HG03097 (cell line): ENCODE measurements around the gene ZBTB33.

Source experiments
- ATAC-seq: cut with Tn5 transposase; IDR thresholded peaks from one replicate; pipeline ENCODE4 v1.9.1; 2021; ENCODE audit not compliant: unreplicated experiment, low FRiP score

ZBTB33 gene

GRCh38 chrX:120262859-120263708, 12.5 kb downstream of the ZBTB33 start:
- no peak for ATAC-seq

GRCh38 chrX:120264341-120264740, 13.7 kb downstream of the ZBTB33 start:
- no peak for ATAC-seq

GRCh38 chrX:120269373-120270035, 18.9 kb downstream of the ZBTB33 start:
- no peak for ATAC-seq

- no peak for ATAC-seq
Measured at GRCh38 chrX:120270567-120270966, 20.0 kb downstream of the ZBTB33 start.

GRCh38 chrX:120271218-120271617, 20.6 kb downstream of the ZBTB33 start:
- ATAC-seq = no peak

GRCh38 chrX:120274145-120274544, 23.5 kb downstream of the ZBTB33 start:
- ATAC-seq = no peak

- ATAC-seq = no peak
Measured at GRCh38 chrX:120274958-120275357, 24.3 kb downstream of the ZBTB33 start.

GRCh38 chrX:120281021-120281624, 30.5 kb downstream of the ZBTB33 start:
- ATAC-seq = no peak

- ATAC-seq = no peak
Measured at GRCh38 chrX:120281761-120282160, 31.1 kb downstream of the ZBTB33 start.

GRCh38 chrX:120282697-120283096, 32.1 kb downstream of the ZBTB33 start:
- no peak for ATAC-seq

- ATAC-seq = peak; percentile 38
Measured at GRCh38 chrX:120286733-120287512, 36.3 kb downstream of the ZBTB33 start.

GRCh38 chrX:120287513-120288112, 37.0 kb downstream of the ZBTB33 start:
- ATAC-seq = peak; percentile 68

GRCh38 chrX:120290107-120290506, 39.5 kb downstream of the ZBTB33 start:
- ATAC-seq = no peak

GRCh38 chrX:120291211-120291610, 40.6 kb downstream of the ZBTB33 start:
- ATAC-seq = no peak

GRCh38 chrX:120293015-120293414, 42.4 kb downstream of the ZBTB33 start:
- no peak for ATAC-seq

GRCh38 chrX:120294651-120295050, 44.0 kb downstream of the ZBTB33 start:
- no peak for ATAC-seq

- ATAC-seq = no peak
Measured at GRCh38 chrX:120297923-120298322, 47.3 kb downstream of the ZBTB33 start.

GRCh38 chrX:120299928-120300327, 49.3 kb downstream of the ZBTB33 start:
- no peak for ATAC-seq

GRCh38 chrX:120301497-120301896, 50.9 kb downstream of the ZBTB33 start:
- no peak for ATAC-seq

GRCh38 chrX:120301960-120302359, 51.3 kb downstream of the ZBTB33 start:
- peak; percentile 7 for ATAC-seq
